ENCODE results near the gene FNDC10. TPM values are rescaled to one million over a fixed set of nuclear protein-coding genes. Genes with fewer than 3 reads are reported as not detected.

Gene FNDC10
- total and polyA plus RNA-seq, 10 of the 15 experiments (the other 5 are each of a cell fraction or from before 2014, with no cell fraction given): 0.05 to 1.3 (median 0.25) TPM; not detected in 4

- Histone ChIP-seq H3K36me3 (ENCODE audit: control insufficient read depth in 2 of 2, insufficient read depth in 2 of 2, low read length in 1 of 2) (no peaks in the 10 kb centered on the region), H3K9ac (ENCODE audit: control insufficient read depth, insufficient read depth, low read length) (no peak overlapping the region), H2AFZ (ENCODE audit: control insufficient read depth, low read depth, low read length) (no peak overlapping the region), H3K4me3 (no peak overlapping the region), H3K4me2 (ENCODE audit: control insufficient read depth, insufficient read depth) (no peak overlapping the region), H3K27me3 (replicated peaks in 1 of 2; ENCODE audit: control insufficient read depth in 2 of 2, insufficient read depth in 2 of 2, low read length in 1 of 2) (no peaks in the 10 kb centered on the region), H3K4me1 (ENCODE audit: control insufficient read depth, insufficient read depth, low read length) (no peaks in the 10 kb centered on the region), H4K20me1 (ENCODE audit: control insufficient read depth, insufficient read depth) (no peaks in the 10 kb centered on the region), H3K27ac (ENCODE audit: control insufficient read depth, insufficient read depth) (no peak overlapping the region), H3K79me2 (ENCODE audit: control insufficient read depth, insufficient read depth, low read length) (no peaks in the 10 kb centered on the region), H3K9me3 (replicated peaks; ENCODE audit: control insufficient read depth, insufficient read depth, low read length) (no peaks in the 10 kb centered on the region)
- WGBS (ENCODE audit: insufficient coverage, insufficient replicate concordance, low lambda C conversion rate, missing lambda C conversion rate): 88% methylated on average over 33 of the region's 51 CpGs
- FAIRE-seq: no peak
- in situ Hi-C loops (cut with MboI) (no loop called here), intact Hi-C loops (cut with micrococcal nuclease; ENCODE audit: unreplicated experiment) (no loop called here)
- ChIA-PET CTCF (interaction anchor here (1.0 kb wide), 1 partner anchor 9 kb away, joined by 5 read pairs; the partner anchor contains the start of gene MIB2), POLR2A (no interaction called here), RAD21 (ENCODE audit: unreplicated experiment) (no interaction called here), SMC1A (ENCODE audit: uncharacterized antibody, unreplicated experiment) (no interaction called here)
- no peak for DNase-seq (ENCODE audit: low read depth, low spot score)
- BruUV-seq (replicated peaks): no TSS peak
- no peak for ATAC-seq
- TF ChIP-seq ASH2L (IDR thresholded peaks at IDR 0.05; ENCODE audit: borderline replicate concordance, low read depth): no peak
- TF ChIP-seq FOXM1 (IDR thresholded peaks at IDR 0.05; ENCODE audit: low read depth, low read length): no peak
- no peak for TF ChIP-seq BMI1 (IDR thresholded peaks at IDR 0.05; ENCODE audit: borderline replicate concordance)
- TF ChIP-seq ETV6 (conservative IDR thresholded peaks at IDR 0.05 in 1 of 2, IDR thresholded peaks at IDR 0.05 in 1 of 2; ENCODE audit: borderline replicate concordance in 1 of 2, low read depth in 1 of 2): no peak
- TF ChIP-seq CREB1 (IDR thresholded peaks at IDR 0.05; ENCODE audit: low read depth): no peak
- no peak for TF ChIP-seq SMAD1 (IDR thresholded peaks at IDR 0.05; ENCODE audit: low read depth, partially characterized antibody)
- TF ChIP-seq NBN (IDR thresholded peaks at IDR 0.05): no peak
- TF ChIP-seq BRCA1 (IDR thresholded peaks at IDR 0.05; ENCODE audit: low read depth, low read length): no peak
- TF ChIP-seq, protein P1, sequence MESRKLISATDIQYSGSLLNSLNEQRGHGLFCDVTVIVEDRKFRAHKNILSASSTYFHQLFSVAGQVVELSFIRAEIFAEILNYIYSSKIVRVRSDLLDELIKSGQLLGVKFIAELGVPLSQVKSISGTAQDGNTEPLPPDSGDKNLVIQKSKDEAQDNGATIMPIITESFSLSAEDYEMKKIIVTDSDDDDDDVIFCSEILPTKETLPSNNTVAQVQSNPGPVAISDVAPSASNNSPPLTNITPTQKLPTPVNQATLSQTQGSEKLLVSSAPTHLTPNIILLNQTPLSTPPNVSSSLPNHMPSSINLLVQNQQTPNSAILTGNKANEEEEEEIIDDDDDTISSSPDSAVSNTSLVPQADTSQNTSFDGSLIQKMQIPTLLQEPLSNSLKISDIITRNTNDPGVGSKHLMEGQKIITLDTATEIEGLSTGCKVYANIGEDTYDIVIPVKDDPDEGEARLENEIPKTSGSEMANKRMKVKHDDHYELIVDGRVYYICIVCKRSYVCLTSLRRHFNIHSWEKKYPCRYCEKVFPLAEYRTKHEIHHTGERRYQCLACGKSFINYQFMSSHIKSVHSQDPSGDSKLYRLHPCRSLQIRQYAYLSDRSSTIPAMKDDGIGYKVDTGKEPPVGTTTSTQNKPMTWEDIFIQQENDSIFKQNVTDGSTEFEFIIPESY (IDR thresholded peaks at IDR 0.05): no peak
- TF ChIP-seq EGR1 (IDR thresholded peaks at IDR 0.05; ENCODE audit: borderline replicate concordance in 1 of 2, low read depth in 2 of 2, low read length in 2 of 2): no peak
- TF ChIP-seq EP300 (IDR thresholded peaks at IDR 0.05; ENCODE audit: borderline replicate concordance in 1 of 2, control insufficient read depth in 1 of 2, low read depth in 2 of 2, low read length in 2 of 2): no peak
- TF ChIP-seq, protein P2, sequence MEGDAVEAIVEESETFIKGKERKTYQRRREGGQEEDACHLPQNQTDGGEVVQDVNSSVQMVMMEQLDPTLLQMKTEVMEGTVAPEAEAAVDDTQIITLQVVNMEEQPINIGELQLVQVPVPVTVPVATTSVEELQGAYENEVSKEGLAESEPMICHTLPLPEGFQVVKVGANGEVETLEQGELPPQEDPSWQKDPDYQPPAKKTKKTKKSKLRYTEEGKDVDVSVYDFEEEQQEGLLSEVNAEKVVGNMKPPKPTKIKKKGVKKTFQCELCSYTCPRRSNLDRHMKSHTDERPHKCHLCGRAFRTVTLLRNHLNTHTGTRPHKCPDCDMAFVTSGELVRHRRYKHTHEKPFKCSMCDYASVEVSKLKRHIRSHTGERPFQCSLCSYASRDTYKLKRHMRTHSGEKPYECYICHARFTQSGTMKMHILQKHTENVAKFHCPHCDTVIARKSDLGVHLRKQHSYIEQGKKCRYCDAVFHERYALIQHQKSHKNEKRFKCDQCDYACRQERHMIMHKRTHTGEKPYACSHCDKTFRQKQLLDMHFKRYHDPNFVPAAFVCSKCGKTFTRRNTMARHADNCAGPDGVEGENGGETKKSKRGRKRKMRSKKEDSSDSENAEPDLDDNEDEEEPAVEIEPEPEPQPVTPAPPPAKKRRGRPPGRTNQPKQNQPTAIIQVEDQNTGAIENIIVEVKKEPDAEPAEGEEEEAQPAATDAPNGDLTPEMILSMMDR (IDR thresholded peaks at IDR 0.05 in 2 of 3, conservative IDR thresholded peaks at IDR 0.05 in 1 of 3; ENCODE audit: control insufficient read depth in 2 of 3, extremely low read depth in 1 of 3, insufficient read depth in 1 of 3, low read depth in 3 of 3, low read length in 3 of 3): no peak
- TF ChIP-seq, protein P3, sequence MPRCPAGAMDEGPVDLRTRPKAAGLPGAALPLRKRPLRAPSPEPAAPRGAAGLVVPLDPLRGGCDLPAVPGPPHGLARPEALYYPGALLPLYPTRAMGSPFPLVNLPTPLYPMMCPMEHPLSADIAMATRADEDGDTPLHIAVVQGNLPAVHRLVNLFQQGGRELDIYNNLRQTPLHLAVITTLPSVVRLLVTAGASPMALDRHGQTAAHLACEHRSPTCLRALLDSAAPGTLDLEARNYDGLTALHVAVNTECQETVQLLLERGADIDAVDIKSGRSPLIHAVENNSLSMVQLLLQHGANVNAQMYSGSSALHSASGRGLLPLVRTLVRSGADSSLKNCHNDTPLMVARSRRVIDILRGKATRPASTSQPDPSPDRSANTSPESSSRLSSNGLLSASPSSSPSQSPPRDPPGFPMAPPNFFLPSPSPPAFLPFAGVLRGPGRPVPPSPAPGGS (IDR thresholded peaks at IDR 0.05; ENCODE audit: borderline replicate concordance, insufficient read depth, low read depth, low read length, poor library complexity, severe bottlenecking): no peak
- no peak for TF ChIP-seq GABPA (IDR thresholded peaks at IDR 0.05; ENCODE audit: low read depth)
- TF ChIP-seq, protein P4, sequence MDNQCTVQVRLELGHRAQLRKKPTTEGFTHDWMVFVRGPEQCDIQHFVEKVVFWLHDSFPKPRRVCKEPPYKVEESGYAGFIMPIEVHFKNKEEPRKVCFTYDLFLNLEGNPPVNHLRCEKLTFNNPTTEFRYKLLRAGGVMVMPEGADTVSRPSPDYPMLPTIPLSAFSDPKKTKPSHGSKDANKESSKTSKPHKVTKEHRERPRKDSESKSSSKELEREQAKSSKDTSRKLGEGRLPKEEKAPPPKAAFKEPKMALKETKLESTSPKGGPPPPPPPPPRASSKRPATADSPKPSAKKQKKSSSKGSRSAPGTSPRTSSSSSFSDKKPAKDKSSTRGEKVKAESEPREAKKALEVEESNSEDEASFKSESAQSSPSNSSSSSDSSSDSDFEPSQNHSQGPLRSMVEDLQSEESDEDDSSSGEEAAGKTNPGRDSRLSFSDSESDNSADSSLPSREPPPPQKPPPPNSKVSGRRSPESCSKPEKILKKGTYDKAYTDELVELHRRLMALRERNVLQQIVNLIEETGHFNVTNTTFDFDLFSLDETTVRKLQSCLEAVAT (IDR thresholded peaks at IDR 0.05): no peak
- TF ChIP-seq EED (IDR thresholded peaks at IDR 0.05; ENCODE audit: low read depth): no peak
Measured at GRCh38 chr1:1623631-1624442, 23.9 kb upstream of the FNDC10 start.
